ENCODE measurements around the gene SYNE2. TPM values are rescaled to one million over a fixed set of nuclear protein-coding genes. Genes with fewer than 3 reads are reported as not detected.
A peak's percentile ranks its signal among the peaks of the same experiment; 100 is the strongest.
"Not testable (repeated sequence)": the region's sequence is repeated elsewhere in the genome, so short reads cannot be mapped to it uniquely, and the experiment has no call there.

The SYNE2 gene
- total RNA-seq, 1 donor = 13.4 TPM

DNA sequence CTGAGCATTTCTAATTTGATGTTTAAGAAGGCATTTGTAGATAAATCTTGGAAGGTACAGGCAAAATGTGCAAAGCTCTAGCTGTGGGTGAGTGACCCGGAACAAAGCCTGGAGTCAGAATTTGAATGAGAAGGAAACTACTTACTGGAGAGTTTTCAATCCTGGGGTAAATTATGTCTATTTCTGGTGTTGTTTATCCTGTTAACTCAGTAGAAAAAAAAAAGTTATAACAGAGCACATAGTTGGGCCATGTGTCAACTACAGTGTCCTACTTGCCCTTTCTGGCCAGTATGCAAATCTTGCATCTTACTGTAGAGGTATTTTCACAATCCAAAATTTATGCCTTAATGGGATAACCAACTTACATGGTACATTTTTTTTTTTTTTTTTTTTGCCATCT lies 182.3 kb downstream of the SYNE2 start:
- DNase-seq (ENCODE audit: low read depth) = peak; percentile 61
- no peak for TF ChIP-seq CTCF (IDR thresholded peaks at IDR 0.05; ENCODE audit: insufficient read depth, low read depth, low read length)
- H3K4me3 ChIP-seq (ENCODE audit: low read depth, low read length) = no peak overlapping the region

DNA sequence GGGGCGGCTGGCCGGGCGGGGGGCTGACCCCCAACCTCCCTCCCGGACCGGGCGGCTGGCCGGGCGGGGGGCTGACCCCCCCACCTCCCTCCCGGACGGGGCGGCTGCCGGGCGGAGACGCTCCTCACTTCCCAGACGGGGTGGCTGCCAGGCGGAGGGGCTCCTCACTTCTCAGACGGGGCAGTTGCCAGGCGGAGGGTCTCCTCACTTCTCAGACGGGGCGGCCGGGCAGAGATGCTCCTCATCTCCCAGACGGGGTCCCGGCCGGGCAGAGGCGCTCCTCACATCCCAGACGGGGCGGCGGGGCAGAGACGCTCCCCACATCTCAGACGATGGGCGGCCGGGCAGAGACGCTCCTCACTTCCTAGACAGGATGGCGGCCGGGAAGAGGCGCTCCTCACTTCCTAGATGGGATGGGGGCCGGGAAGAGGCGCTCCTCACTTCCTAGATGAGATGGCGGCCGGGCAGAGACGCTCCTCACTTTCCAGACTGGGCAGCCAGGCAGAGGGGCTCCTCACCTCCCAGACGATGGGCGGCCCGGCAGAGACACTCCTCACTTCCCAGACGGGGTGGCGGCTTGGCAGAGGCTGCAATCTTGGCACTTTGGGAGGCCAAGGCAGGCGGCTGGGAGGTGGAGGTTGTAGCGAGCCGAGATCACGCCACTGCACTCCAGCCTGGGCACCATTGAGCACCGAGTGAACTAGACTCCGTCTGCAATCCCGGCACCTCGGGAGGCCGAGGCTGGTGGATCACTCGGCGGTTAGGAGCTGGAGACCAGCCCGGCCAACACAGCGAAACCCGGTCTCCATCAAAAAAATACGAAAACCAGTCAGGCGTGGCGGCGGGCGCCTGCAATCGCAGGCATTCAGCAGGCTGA lies 185.3 kb downstream of the SYNE2 start:
- DNase-seq (ENCODE audit: low read depth) = not testable (repeated sequence)

GRCh38 chr14:64038841-64039542 lies 186.2 kb downstream of the SYNE2 start:
- no peak overlapping the region for H3K4me3 ChIP-seq (ENCODE audit: low read depth, low read length)
- DNase-seq (ENCODE audit: low read depth) = no peak
- no peak for TF ChIP-seq CTCF (IDR thresholded peaks at IDR 0.05; ENCODE audit: insufficient read depth, low read depth, low read length)

More for the DNA sequence above, 185.3 kb downstream of the SYNE2 start:
- H3K4me3 ChIP-seq (ENCODE audit: low read depth, low read length) = not testable (repeated sequence)

GRCh38 chr14:64040044-64040443 lies 187.2 kb downstream of the SYNE2 start:
- DNase-seq (ENCODE audit: low read depth) = peak; percentile 23
- no peak overlapping the region for H3K4me3 ChIP-seq (ENCODE audit: low read depth, low read length)
- TF ChIP-seq CTCF (IDR thresholded peaks at IDR 0.05; ENCODE audit: insufficient read depth, low read depth, low read length) = peak; percentile 46

DNA sequence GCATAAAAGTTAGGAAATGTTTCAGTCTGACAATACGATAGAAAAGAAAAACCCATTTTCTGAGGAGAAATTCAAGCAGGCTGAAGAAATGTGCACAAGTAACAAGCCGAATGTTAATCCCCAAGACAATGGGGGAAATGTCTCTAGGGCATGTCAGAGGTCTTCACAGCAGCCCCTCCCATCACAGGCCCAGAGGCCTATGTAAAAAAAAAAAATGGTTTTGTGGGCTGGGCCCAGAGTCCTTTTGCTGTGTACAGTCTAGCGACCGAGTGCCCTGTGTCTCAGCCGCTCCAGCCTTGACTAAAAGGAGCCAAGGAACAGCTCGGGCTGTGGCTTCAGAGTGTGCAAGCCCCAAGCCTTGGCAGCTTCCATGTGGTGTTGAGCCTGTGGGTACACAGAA lies 190.5 kb downstream of the SYNE2 start:
- not testable (repeated sequence) for H3K4me3 ChIP-seq (ENCODE audit: low read depth, low read length); DNase-seq (ENCODE audit: low read depth)

DNA sequence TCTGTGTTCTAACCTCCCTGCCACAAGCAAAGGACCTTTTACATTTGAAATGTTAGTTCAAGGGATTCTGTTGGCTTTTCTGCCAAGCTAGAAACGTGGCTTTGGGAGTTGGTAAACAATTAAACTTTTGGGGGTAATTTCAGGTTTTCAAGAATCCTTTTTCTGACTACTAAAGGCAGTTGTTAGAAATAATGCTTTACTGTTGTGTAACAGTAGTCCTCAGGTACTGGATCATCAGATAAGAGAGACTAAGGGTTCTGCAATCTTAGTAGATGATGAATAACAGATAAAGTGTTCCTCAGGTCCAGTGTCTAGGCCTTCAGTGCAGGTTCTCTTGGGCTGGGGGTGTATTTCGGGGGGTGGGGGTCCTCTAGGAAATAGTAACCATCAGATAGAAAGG lies 192.3 kb downstream of the SYNE2 start:
- no peak overlapping the region for H3K4me3 ChIP-seq (ENCODE audit: low read depth, low read length)
- DNase-seq (ENCODE audit: low read depth) = no peak
- TF ChIP-seq CTCF (IDR thresholded peaks at IDR 0.05; ENCODE audit: insufficient read depth, low read depth, low read length) = no peak

- H3K4me3 ChIP-seq (ENCODE audit: low read depth, low read length) = no peak overlapping the region
- no peak for TF ChIP-seq CTCF (IDR thresholded peaks at IDR 0.05; ENCODE audit: insufficient read depth, low read depth, low read length)
Observed at GRCh38 chr14:64049616-64050381, 197.0 kb downstream of the SYNE2 start.

More at GRCh38 chr14:64049616-64050381, 197.0 kb downstream of the SYNE2 start:
- DNase-seq (ENCODE audit: low read depth) = no peak
